ENCODE measurements around the gene MRPS7. TPM values are rescaled to one million over a fixed set of nuclear protein-coding genes. Genes with fewer than 3 reads are reported as not detected.

The MRPS7 gene
- total RNA-seq, 1 experiment from 2014 or later, result 113 TPM

- no peak for DNase-seq (ENCODE audit: low read depth in 1 of 2, low spot score in 2 of 2)
- H3K27me3 ChIP-seq (replicated peaks), result no peaks in the 10 kb centered on the region
- H3K27ac ChIP-seq, result no peak overlapping the region
- peaks cover 100% of the 10 kb centered on the region for H3K36me3 ChIP-seq
- H3K4me1 ChIP-seq (replicated peaks), result no peaks in the 10 kb centered on the region
- H3K4me3 ChIP-seq, result no peak overlapping the region
- H3K9me3 ChIP-seq (replicated peaks), result no peaks in the 10 kb centered on the region
These were observed 22.5 kb upstream of the MRPS7 start for GRCh38 chr17:75239214-75239613.

GRCh38 chr17:75239778-75240393, 21.8 kb upstream of the MRPS7 start:
- Histone ChIP-seq H3K36me3 (peaks cover 100% of the 10 kb centered on the region), H3K27me3 (replicated peaks) (no peaks in the 10 kb centered on the region), H3K9me3 (replicated peaks) (no peaks in the 10 kb centered on the region), H3K4me1 (replicated peaks) (no peaks in the 10 kb centered on the region), H3K27ac (no peak overlapping the region), H3K4me3 (no peak overlapping the region)
- DNase-seq (ENCODE audit: low read depth in 1 of 2, low spot score in 2 of 2), result no peak

- no peaks in the 10 kb centered on the region for H3K9me3 ChIP-seq (replicated peaks)
- H3K36me3 ChIP-seq, result peaks cover 100% of the 10 kb centered on the region
- no peaks in the 10 kb centered on the region for H3K4me1 ChIP-seq (replicated peaks)
- peak; percentile 48 to 73 for DNase-seq (ENCODE audit: low read depth in 1 of 2, low spot score in 2 of 2)
- H3K27ac ChIP-seq, result no peak overlapping the region
- H3K27me3 ChIP-seq (replicated peaks), result no peaks in the 10 kb centered on the region
- no peak overlapping the region for H3K4me3 ChIP-seq
These were observed 21.1 kb upstream of the MRPS7 start for GRCh38 chr17:75240394-75241142.

GRCh38 chr17:75241143-75241430, 20.6 kb upstream of the MRPS7 start:
- peaks cover 100% of the 10 kb centered on the region for H3K36me3 ChIP-seq
- no peak overlapping the region for H3K4me3 ChIP-seq
- no peak overlapping the region for H3K27ac ChIP-seq
- no peaks in the 10 kb centered on the region for H3K27me3 ChIP-seq (replicated peaks)
- no peak for DNase-seq (ENCODE audit: low read depth in 1 of 2, low spot score in 2 of 2)
- H3K4me1 ChIP-seq (replicated peaks), result no peaks in the 10 kb centered on the region
- no peaks in the 10 kb centered on the region for H3K9me3 ChIP-seq (replicated peaks)

DNA sequence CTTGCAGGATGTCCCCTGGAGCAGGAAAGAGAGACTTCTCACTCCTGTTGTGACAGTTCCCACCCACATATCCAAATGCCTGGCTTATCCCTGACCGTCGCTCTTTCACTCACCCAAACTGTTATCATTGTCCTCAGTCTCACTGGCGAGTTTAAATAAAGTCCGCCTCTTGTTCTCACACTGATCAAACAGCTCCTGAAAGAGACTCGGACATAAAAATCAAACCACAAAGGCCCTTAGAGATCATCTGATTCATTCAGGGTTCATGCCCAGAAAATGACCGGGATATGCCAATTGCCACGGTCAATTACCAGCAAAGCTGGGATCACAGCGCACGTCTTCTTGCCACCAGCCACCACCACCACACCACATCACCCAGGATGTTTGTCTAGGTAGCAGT, 20.2 kb upstream of the MRPS7 start:
- no peaks in the 10 kb centered on the region for H3K9me3 ChIP-seq (replicated peaks)
- no peak for DNase-seq (ENCODE audit: low read depth in 1 of 2, low spot score in 2 of 2)
- H3K27me3 ChIP-seq (replicated peaks), result no peaks in the 10 kb centered on the region
- H3K36me3 ChIP-seq, result peaks cover 100% of the 10 kb centered on the region
- H3K27ac ChIP-seq, result no peak overlapping the region
- H3K4me3 ChIP-seq, result no peak overlapping the region
- H3K4me1 ChIP-seq (replicated peaks), result no peaks in the 10 kb centered on the region

- no peaks in the 10 kb centered on the region for H3K9me3 ChIP-seq (replicated peaks)
- H3K4me3 ChIP-seq, result no peak overlapping the region
- no peak overlapping the region for H3K27ac ChIP-seq
- H3K4me1 ChIP-seq (replicated peaks), result no peaks in the 10 kb centered on the region
- H3K27me3 ChIP-seq (replicated peaks), result no peaks in the 10 kb centered on the region
- DNase-seq (ENCODE audit: low read depth in 1 of 2, low spot score in 2 of 2), result no peak
- H3K36me3 ChIP-seq, result peaks cover 100% of the 10 kb centered on the region
These were observed 19.7 kb upstream of the MRPS7 start for GRCh38 chr17:75241996-75242460.

DNA sequence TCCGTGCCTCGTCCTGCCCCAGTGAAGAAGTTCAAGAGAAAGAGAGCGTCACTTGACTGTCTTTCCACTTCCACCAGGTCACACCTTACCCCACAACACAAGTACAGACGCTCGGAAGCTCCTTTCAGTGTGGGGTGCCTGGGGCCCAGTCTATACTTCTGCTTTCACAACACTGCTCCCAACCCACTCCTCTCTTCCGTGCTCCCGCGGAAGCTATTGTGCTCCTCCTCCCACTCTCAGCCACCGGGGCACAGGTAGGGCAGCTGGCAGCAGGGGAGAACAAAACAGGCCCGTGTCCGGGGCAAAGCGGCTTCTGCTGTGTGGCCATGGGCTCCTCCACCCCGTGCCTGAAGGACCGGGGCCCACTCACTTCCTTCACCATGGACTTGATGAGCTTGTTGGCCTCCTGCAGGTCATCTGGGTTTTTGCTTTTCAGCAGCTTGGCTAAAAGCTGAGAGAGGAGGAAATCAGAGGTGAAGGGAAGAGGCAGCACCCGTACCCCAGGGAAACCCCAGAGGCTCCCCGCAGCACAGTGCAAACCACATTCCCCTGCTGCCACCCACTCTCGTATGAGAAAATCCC, 19.1 kb upstream of the MRPS7 start:
- H3K4me3 ChIP-seq, result no peak overlapping the region
- H3K9me3 ChIP-seq (replicated peaks), result no peaks in the 10 kb centered on the region
- no peak overlapping the region for H3K27ac ChIP-seq
- peaks cover 100% of the 10 kb centered on the region for H3K36me3 ChIP-seq
- no peak for DNase-seq (ENCODE audit: low read depth in 1 of 2, low spot score in 2 of 2)
- no peaks in the 10 kb centered on the region for H3K27me3 ChIP-seq (replicated peaks)
- no peaks in the 10 kb centered on the region for H3K4me1 ChIP-seq (replicated peaks)

- no peak overlapping the region for H3K27ac ChIP-seq
- no peaks in the 10 kb centered on the region for H3K27me3 ChIP-seq (replicated peaks)
- H3K36me3 ChIP-seq, result peaks cover 89% of the 10 kb centered on the region
- no peak for DNase-seq (ENCODE audit: low read depth in 1 of 2, low spot score in 2 of 2)
- no peaks in the 10 kb centered on the region for H3K4me1 ChIP-seq (replicated peaks)
- no peaks in the 10 kb centered on the region for H3K9me3 ChIP-seq (replicated peaks)
- H3K4me3 ChIP-seq, result no peak overlapping the region
These were observed 17.4 kb upstream of the MRPS7 start for GRCh38 chr17:75244133-75244866.

DNA sequence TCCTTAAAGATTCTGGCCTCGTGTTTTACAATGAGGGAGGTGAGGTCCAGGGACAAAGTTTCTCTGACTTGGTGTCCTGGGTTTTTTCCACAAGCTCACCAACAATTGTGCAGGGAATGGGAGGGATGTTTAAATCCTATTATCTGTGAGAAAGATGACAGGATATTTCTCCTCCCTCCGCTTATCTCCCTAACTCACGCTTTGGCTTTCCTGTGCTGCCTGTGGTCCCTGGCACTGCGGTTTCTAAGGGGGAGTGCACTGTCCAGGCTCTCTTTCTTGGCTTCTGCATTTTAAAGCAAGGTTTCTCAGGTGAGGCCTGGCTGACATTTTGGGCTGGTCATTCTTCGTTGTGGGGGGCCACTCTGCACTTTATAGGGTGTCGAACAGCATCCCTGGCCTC, 16.7 kb upstream of the MRPS7 start:
- Histone ChIP-seq H3K4me1 (replicated peaks) (no peaks in the 10 kb centered on the region), H3K4me3 (no peak overlapping the region), H3K27me3 (replicated peaks) (no peaks in the 10 kb centered on the region), H3K36me3 (peaks cover 82% of the 10 kb centered on the region), H3K27ac (no peak overlapping the region), H3K9me3 (replicated peaks) (no peaks in the 10 kb centered on the region)
- DNase-seq (ENCODE audit: low read depth in 1 of 2, low spot score in 2 of 2), result no peak

GRCh38 chr17:75246404-75246803, 15.3 kb upstream of the MRPS7 start:
- no peak for DNase-seq (ENCODE audit: low read depth in 1 of 2, low spot score in 2 of 2)
- Histone ChIP-seq H3K36me3 (peaks cover 68% of the 10 kb centered on the region), H3K9me3 (replicated peaks) (no peaks in the 10 kb centered on the region), H3K4me1 (replicated peaks) (no peaks in the 10 kb centered on the region), H3K27me3 (replicated peaks) (no peaks in the 10 kb centered on the region), H3K27ac (no peak overlapping the region), H3K4me3 (no peak overlapping the region)

GRCh38 chr17:75249564-75249963, 12.1 kb upstream of the MRPS7 start:
- Histone ChIP-seq H3K4me1 (replicated peaks) (no peaks in the 10 kb centered on the region), H3K27ac (no peak overlapping the region), H3K9me3 (replicated peaks) (no peaks in the 10 kb centered on the region), H3K4me3 (no peak overlapping the region), H3K36me3 (peaks cover 37% of the 10 kb centered on the region), H3K27me3 (replicated peaks) (no peaks in the 10 kb centered on the region)
- DNase-seq (ENCODE audit: low read depth in 1 of 2, low spot score in 2 of 2), result no peak

DNA sequence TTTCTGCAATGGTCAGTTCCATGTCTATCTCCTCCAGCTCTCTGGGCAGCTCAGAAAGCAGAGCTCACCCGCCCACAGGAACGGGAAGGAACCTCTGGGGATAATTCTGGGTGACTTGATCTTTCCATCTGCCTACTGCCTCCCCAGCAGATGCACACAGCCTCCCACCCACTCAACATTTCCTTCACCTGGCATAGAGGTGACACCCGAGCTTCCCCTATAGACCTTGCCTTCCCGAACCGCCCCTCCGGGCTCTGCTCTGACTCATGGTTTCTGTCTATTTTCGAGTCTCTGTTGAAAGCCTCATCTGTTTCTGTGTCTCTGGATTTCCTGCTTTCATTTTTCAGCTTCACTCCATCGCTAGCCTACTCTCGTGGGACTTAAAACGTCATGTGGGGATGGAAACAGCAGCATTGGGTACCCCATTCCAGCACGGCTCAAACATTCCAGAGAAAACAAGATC, 11.6 kb upstream of the MRPS7 start:
- H3K27ac ChIP-seq, result no peak overlapping the region

GRCh38 chr17:75252039-75252816, 9.5 kb upstream of the MRPS7 start:
- H3K4me1 ChIP-seq (replicated peaks), result no peaks in the 10 kb centered on the region
- no peak overlapping the region for H3K4me3 ChIP-seq
- H3K27ac ChIP-seq, result no peak overlapping the region
- no peaks in the 10 kb centered on the region for H3K9me3 ChIP-seq (replicated peaks)
- no peaks in the 10 kb centered on the region for H3K27me3 ChIP-seq (replicated peaks)
- DNase-seq (ENCODE audit: low read depth in 1 of 2, low spot score in 2 of 2), result no peak
- H3K36me3 ChIP-seq, result peaks cover 10% of the 10 kb centered on the region; the same call in 1 of the 2 replicates

More for the DNA sequence above, 11.6 kb upstream of the MRPS7 start:
- peaks cover 32% of the 10 kb centered on the region for H3K36me3 ChIP-seq
- no peaks in the 10 kb centered on the region for H3K27me3 ChIP-seq (replicated peaks)
- H3K4me3 ChIP-seq, result no peak overlapping the region
- H3K4me1 ChIP-seq (replicated peaks), result no peaks in the 10 kb centered on the region
- no peaks in the 10 kb centered on the region for H3K9me3 ChIP-seq (replicated peaks)
- DNase-seq (ENCODE audit: low read depth in 1 of 2, low spot score in 2 of 2), result no peak

Data from SJSA1 (cell line).